Epithelial cell of esophagus (primary cell): ENCODE data around the gene MAP1B.

Source experiments
- DNase-seq: peaks from one replicate; pipeline ENCODE4 v3.0.0; 2010; ENCODE audit warnings: low read depth
- H3K4me3 ChIP-seq: 2 replicates; pipeline ENCODE4 v1.5.1; 2011; ENCODE audit warnings: mild to moderate bottlenecking, low read length, control low read depth
- CTCF ChIP-seq: IDR thresholded peaks from 2 replicates; pipeline ENCODE4 v1.5.1; 2011; ENCODE audit warnings: low read depth, mild to moderate bottlenecking, low read length, control low read depth, inconsistent platforms; ENCODE audit not compliant: insufficient read depth; ENCODE audit errors: missing control alignments

MAP1B gene

GRCh38 chr5:72214168-72214567 lies 106.9 kb downstream of the MAP1B start:
- H3K4me3 ChIP-seq = no peak overlapping the region
- no peak for TF ChIP-seq CTCF
- no peak for DNase-seq

- H3K4me3 ChIP-seq = no peak overlapping the region
- TF ChIP-seq CTCF = no peak
These were observed 109.5 kb downstream of the MAP1B start for GRCh38 chr5:72216756-72217155.

GRCh38 chr5:72221099-72221498 lies 113.8 kb downstream of the MAP1B start:
- DNase-seq = no peak
- TF ChIP-seq CTCF = no peak
- H3K4me3 ChIP-seq = no peak overlapping the region

More at GRCh38 chr5:72216756-72217155, 109.5 kb downstream of the MAP1B start:
- DNase-seq = no peak

- DNase-seq = no peak
- H3K4me3 ChIP-seq = no peak overlapping the region
- TF ChIP-seq CTCF = no peak
These were observed 114.3 kb downstream of the MAP1B start for GRCh38 chr5:72221541-72221940.

- no peak for TF ChIP-seq CTCF
- H3K4me3 ChIP-seq = no peak overlapping the region
- no peak for DNase-seq
These were observed 115.2 kb downstream of the MAP1B start for GRCh38 chr5:72222521-72222920.

GRCh38 chr5:72223371-72223770 lies 116.1 kb downstream of the MAP1B start:
- no peak for DNase-seq
- H3K4me3 ChIP-seq = no peak overlapping the region
- TF ChIP-seq CTCF = no peak

- TF ChIP-seq CTCF = no peak
- no peak for DNase-seq
- no peak overlapping the region for H3K4me3 ChIP-seq
These were observed 117.7 kb downstream of the MAP1B start for GRCh38 chr5:72224946-72225463.
